ENCODE results near the gene RP2.

The RP2 gene

DNA sequence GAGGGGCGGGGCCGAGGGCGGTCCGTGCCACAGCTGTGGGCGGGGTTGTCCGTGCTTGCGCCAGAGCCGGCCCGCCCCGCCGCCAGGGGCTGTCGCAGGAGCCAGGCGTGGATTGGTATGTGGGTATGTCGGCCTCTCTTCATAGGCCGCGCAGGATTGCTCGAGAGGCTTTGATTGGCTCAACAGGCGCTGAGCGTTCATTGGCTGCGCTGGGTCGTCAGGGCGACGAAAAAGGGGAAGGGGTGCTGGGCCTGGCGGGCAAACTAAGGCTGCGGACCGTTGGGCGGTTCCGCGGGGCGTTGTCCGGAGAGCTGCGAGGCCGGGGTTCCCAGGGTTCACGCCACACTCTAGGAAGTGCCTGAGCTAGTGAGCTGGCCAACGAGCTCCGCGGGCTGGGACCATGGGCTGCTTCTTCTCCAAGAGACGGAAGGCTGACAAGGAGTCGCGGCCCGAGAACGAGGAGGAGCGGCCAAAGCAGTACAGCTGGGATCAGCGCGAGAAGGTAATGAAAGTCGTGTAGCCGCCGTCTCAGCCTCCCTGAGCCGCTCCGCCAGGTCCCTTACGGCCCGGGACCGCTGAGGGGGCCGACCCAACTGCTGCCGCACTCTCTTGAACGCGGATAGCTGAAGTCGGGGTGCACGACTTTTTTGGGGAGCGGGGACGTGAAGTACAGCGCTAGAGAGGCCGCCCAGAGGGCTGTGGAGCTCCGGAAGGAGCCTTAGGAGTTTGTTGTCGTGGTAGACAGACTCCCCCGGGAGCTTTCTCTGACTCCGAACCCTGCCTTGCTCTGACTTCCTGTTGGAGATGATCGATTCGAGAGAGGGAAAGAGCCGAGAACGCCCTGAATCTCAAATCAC is at the start of gene RP2:
RP2 (plus strand) TSS at position 343 of the 857 bp plus-strand sequence; CDS start at position 401, 58 bp downstream.
- H3K4me3 ChIP-seq (ENCODE audit: low read length) = peak within 1 kb of the TSS; percentile 73
- peak; percentile 92 for DNase-seq (ENCODE audit: low read depth)
- TF ChIP-seq, protein P1, sequence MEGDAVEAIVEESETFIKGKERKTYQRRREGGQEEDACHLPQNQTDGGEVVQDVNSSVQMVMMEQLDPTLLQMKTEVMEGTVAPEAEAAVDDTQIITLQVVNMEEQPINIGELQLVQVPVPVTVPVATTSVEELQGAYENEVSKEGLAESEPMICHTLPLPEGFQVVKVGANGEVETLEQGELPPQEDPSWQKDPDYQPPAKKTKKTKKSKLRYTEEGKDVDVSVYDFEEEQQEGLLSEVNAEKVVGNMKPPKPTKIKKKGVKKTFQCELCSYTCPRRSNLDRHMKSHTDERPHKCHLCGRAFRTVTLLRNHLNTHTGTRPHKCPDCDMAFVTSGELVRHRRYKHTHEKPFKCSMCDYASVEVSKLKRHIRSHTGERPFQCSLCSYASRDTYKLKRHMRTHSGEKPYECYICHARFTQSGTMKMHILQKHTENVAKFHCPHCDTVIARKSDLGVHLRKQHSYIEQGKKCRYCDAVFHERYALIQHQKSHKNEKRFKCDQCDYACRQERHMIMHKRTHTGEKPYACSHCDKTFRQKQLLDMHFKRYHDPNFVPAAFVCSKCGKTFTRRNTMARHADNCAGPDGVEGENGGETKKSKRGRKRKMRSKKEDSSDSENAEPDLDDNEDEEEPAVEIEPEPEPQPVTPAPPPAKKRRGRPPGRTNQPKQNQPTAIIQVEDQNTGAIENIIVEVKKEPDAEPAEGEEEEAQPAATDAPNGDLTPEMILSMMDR (IDR thresholded peaks at IDR 0.05; ENCODE audit: insufficient read depth, low read depth, low read length, missing control alignments) = no peak

DNA sequence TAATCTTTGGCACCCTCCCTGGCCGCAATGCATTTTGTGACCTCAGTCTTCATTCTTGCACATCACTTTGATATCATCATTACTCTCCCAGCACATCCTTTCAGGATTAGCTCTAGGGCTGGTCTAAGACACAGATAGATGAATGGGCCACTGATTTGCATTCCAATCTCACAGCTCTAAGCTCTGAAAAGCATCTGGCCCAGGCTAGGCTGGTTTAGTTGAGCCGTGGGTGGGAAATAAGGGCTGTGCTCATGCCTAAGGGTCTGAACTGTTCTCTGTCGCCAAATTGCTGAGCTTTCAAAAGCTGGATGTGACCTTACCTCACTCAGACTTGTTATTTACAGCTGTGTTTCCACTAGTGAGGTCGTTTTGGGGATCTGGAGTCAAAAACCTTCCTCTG is 47.9 kb upstream of the RP2 start:
- H3K4me3 ChIP-seq (ENCODE audit: low read length) = no peak overlapping the region
- TF ChIP-seq, protein P1 (IDR thresholded peaks at IDR 0.05; ENCODE audit: insufficient read depth, low read depth, low read length, missing control alignments) = no peak
- DNase-seq (ENCODE audit: low read depth) = no peak

DNA sequence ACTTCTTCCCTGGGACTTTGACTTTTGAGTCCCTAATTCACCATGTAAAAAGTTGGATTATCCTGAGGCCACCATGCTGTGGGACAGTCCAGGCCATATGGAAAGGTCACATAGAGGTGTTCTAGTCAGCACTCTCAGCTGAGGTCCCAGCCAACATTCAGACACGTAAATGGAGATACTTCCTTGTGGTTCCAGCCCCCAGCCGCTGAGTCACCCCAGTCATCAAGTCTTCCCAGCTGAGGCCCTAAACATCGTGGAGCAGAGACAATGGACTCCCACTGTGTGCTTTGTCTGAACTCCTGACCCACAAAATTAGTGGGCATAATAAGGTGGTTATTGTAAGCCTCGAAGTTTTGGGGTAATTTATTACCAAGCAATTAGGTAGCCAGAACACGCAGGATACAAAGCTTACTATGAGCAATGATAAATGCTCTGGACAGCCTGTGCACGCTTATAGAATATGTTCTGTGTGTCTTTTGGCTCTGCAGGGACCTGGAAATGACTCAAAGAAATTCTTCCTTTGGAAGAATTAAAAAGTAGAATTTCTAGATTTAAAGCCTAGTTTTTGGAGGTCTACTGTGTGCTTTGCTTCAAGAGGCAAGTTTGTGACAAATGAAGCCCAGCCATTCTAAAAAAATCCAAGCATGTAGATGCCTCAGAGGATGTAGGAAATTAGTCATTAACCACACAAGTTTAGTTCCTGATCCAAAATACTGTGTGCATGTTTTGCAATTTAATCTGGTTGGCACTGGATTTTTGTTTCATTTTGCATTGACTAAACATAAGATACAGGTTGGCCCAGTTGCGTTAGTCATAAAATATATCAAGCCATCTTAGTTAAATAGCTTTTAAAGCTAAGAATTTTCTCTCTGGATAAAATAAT is 44.7 kb upstream of the RP2 start:
- TF ChIP-seq, protein P1 (IDR thresholded peaks at IDR 0.05; ENCODE audit: insufficient read depth, low read depth, low read length, missing control alignments) = no peak
- H3K4me3 ChIP-seq (ENCODE audit: low read length) = no peak overlapping the region
- peak; percentile 89 for DNase-seq (ENCODE audit: low read depth)

DNA sequence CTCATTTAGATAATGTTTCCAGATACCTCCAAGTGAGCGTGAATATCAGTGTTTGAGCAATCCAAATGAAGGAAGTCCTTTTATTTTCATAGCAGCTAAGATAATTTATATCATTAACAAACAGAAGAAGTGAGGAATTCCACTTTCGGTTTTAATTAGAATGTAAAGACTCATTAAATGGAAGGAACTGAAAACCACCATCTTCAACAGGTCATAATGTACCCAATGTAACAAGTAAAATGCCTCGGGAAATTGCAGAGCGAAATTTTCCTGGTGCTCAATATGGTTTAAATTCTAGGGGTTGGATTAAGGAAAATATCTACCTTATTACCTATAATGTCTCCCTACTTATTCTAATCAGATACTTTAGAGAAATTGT is 44.0 kb upstream of the RP2 start:
- H3K4me3 ChIP-seq (ENCODE audit: low read length) = no peak overlapping the region
- TF ChIP-seq, protein P1 (IDR thresholded peaks at IDR 0.05; ENCODE audit: insufficient read depth, low read depth, low read length, missing control alignments) = no peak
- no peak for DNase-seq (ENCODE audit: low read depth)

DNA sequence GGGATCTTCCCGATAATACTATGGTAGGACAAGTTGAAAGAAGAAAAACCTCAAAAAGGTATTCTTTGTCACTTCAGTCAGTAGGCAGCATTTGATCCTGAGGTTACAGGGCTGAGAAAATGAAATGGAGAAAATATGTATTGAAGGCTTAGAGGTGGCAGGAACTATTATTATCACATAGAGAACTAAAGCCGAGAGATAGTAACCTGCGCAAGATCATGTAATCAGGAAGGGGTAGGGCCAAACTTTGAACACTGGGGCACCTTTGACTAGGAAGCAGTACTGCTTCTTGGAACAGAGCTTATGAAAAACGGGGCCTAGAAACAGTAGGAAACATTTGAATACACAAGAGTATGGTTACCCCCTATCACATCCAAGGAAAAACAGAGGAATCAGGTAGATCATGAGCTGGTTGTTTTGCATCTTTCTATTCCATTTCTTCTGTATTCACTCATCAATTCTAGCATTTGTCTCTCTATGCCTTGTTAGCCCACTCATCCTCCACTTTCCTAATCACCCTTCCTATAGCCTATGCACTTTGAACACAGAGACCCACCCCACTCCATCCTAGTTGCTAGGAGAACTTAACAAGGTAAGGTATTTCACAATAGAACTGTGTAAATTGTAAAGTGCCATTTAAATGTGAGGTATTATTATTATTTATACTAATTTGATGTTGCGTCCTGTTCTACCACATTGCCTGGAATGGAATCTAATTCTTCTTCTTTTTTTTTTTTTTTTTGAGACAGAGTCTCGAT is 43.3 kb upstream of the RP2 start:
- H3K4me3 ChIP-seq (ENCODE audit: low read length) = no peak overlapping the region
- no peak for DNase-seq (ENCODE audit: low read depth)
- TF ChIP-seq, protein P1 (IDR thresholded peaks at IDR 0.05; ENCODE audit: insufficient read depth, low read depth, low read length, missing control alignments) = no peak

DNA sequence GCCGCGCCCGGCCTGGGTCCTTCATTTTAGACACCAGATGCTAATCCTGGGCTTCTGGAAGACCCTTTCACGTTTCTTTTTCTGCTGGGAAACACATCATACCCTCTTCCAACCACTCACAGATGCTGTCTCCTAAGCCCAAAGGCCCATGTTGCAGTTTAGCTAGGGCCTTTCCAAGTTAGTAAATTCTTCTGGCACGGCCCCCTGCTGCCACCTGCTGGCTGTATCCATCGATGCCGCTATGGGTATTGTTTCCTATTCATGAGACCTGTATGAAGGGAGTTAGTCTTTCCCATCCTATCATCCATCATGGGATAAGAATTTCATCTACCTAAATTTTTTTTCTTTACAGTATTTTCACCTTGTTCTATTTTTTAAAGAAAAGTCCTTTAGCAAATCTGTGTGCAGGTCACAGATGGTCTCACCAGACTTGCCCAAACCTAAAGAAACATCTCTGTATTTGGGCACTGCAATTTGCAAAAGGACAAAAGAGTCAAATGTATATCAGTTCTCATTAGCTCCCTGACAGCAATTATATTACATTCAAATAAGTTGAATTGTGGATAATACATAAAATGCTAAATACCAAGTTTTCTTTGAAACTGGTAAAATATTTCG is 40.2 kb upstream of the RP2 start:
- TF ChIP-seq, protein P1 (IDR thresholded peaks at IDR 0.05; ENCODE audit: insufficient read depth, low read depth, low read length, missing control alignments) = peak; percentile 79
- DNase-seq (ENCODE audit: low read depth) = peak; percentile 66
- no peak overlapping the region for H3K4me3 ChIP-seq (ENCODE audit: low read length)

Data from epithelial cell of esophagus (primary cell).